Astrocyte of the spinal cord (primary cell): ENCODE measurements around the gene TREH.

Experiments
- DNase-seq: peaks from one replicate; pipeline ENCODE4 v3.0.0; 2011; ENCODE audit warnings: low read depth, low spot score
- H3K4me3 ChIP-seq: 2 replicates; pipeline ENCODE4 v1.5.1; 2011; ENCODE audit warnings: low read depth, mild to moderate bottlenecking, low read length, moderate library complexity
- CTCF ChIP-seq: IDR thresholded peaks from 2 replicates; pipeline ENCODE4 v1.5.1; 2012; ENCODE audit warnings: low read depth, mild to moderate bottlenecking, low read length, inconsistent platforms
- in situ Hi-C: cut with HindIII; loops from 2 replicates; pipeline ENCODE4 v1.10.0; 2017; ENCODE audit warnings: low sequenced_read_pairs

The TREH gene

GRCh38 chr11:118628861-118629549 is 50.4 kb downstream of the TREH start:
- H3K4me3 ChIP-seq, result no peak overlapping the region
- TF ChIP-seq CTCF, result no peak
- no peak for DNase-seq
- in situ Hi-C loops, result no loop called here

DNA sequence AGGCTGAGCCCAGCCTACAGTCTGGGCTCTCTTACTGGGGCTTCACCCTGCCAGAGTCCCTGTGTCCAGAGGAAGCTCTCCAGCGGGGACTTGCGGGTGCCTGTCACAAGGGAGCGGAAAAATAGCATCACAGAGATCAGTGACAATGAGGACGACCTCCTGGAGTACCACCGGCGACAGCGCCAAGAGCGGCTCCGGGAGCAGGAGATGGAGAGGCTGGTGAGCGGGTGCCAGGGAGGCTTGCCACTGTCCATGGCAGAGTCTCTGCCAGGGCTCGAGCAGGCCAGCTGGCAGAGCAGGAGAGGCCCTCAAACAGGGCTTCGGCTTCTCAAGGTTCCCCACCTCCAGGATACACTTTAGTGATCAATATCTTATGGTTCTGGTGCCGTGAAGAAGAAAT is 51.0 kb downstream of the TREH start:
- in situ Hi-C loops, result no loop called here
- no peak overlapping the region for H3K4me3 ChIP-seq
- TF ChIP-seq CTCF, result no peak
- DNase-seq, result no peak

DNA sequence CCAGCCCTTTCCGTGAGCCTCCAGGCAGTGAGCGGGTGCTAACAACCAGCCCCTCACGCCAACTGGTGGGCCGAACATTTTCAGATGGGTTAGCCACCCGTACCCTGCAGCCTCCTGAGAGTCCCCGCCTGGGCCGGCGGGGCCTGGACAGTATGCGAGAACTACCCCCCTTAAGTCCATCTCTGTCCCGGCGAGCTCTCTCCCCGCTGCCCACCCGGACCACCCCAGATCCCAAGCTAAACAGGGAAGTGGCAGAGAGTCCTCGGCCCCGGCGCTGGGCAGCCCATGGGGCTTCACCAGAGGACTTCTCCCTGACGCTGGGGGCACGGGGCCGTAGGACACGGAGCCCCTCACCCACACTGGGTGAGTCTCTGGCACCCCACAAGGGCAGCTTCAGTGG is 51.4 kb downstream of the TREH start:
- no peak for TF ChIP-seq CTCF
- DNase-seq, result no peak
- in situ Hi-C loops, result no loop called here
- H3K4me3 ChIP-seq, result no peak overlapping the region

DNA sequence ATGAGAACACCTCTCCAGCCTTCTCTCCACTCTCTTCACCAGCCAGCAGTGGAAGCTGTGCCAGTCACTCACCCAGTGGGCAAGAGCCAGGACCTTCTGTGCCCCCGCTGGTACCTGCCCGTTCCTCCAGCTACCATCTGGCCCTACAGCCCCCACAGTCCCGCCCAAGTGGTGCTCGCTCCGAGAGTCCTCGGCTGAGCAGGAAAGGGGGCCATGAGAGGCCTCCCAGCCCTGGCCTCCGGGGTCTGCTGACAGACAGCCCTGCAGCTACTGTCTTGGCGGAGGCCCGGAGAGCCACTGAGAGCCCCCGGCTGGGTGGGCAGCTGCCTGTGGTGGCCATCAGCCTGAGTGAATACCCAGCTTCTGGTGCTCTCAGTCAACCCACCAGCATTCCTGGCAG is 51.9 kb downstream of the TREH start:
- no peak for DNase-seq
- H3K4me3 ChIP-seq, result no peak overlapping the region
- no peak for TF ChIP-seq CTCF
- in situ Hi-C loops, result no loop called here

DNA sequence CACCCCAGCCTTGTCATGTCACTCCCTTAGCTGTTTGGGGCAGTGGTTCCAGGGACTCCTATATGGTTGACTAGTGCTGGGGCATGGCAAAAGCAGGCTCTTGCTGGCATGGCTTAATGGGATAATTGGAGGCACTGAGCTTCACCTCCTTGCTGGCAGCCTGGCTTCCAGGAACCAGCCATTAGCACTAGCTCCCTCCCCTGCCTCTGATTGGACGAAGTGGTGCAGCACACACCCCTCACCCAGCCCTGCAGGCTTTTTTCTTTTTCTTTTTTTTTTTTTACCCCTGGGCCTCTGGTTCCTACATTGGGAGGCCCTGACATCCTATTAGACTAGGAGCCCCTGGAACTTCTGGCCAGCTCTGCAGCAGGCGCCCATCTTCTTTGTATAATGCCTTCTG is 53.5 kb downstream of the TREH start:
- no peak for TF ChIP-seq CTCF
- in situ Hi-C loops, result no loop called here
- no peak overlapping the region for H3K4me3 ChIP-seq
- DNase-seq, result no peak

GRCh38 chr11:118625036-118625690 is 54.3 kb downstream of the TREH start:
- no peak for TF ChIP-seq CTCF
- DNase-seq, result no peak
- in situ Hi-C loops, result no loop called here
- H3K4me3 ChIP-seq, result no peak overlapping the region
